Thoracic aorta (tissue), 2 donors: ENCODE measurements around the gene DOK6. TPM values are rescaled to one million over a fixed set of nuclear protein-coding genes. Genes with fewer than 3 reads are reported as not detected.

Experiments used
- ATAC-seq: fragments of 150-250 bp; one replicate; pipeline ENCODE4 v1.8.0; 2017; ENCODE audit warnings: low read depth; ENCODE audit not compliant: insufficient number of reproducible peaks, low FRiP score
- DNase-seq: peaks from one replicate; pipeline ENCODE4 v3.0.0-alpha.2; 2020; ENCODE audit warnings: low spot score
- H3K27ac ChIP-seq, 2 donors: fragments of 200-600 bp; sonication (generic); 1 replicate in 1 of 2; 2 replicates in 1 of 2; pipeline ENCODE4 v1.5.1; 2016; ENCODE audit warnings: mild to moderate bottlenecking in 2 of 2, moderate library complexity in 2 of 2
- H3K27me3 ChIP-seq: fragments of 200-600 bp; sonication (generic); replicated peaks from 2 replicates; pipeline ENCODE4 v1.6.0; 2016; ENCODE audit warnings: mild to moderate bottlenecking; ENCODE audit not compliant: insufficient read depth
- H3K36me3 ChIP-seq: fragments of 200-600 bp; sonication (generic); one replicate; pipeline ENCODE4 v1.5.1; 2016
- H3K4me1 ChIP-seq, 2 donors: fragments of 200-600 bp; sonication (generic); 1 replicate in 1 of 2; 2 replicates in 1 of 2; pipeline versions ENCODE4 v1.5.1 to v1.6.0; 2016; ENCODE audit warnings: low read depth in 2 of 2, mild to moderate bottlenecking in 1 of 2; ENCODE audit not compliant: control insufficient read depth in 1 of 2
- H3K4me3 ChIP-seq: fragments of 200-600 bp; sonication (generic); 2 replicates; pipeline ENCODE4 v1.5.1; 2016; ENCODE audit warnings: mild to moderate bottlenecking
- H3K9me3 ChIP-seq: fragments of 200-600 bp; sonication (generic); 2 replicates; pipeline ENCODE4 v1.5.1; 2016
- CTCF ChIP-seq: fragments of 200-600 bp; sonication (generic); IDR thresholded peaks from one replicate; pipeline ENCODE4 v1.5.1; 2019; ENCODE audit warnings: antibody characterized with exemption
- total RNA-seq, 2 donors: library from RNA; depleted of rRNA; stranded (reverse); fragments of >200 nt; gene quantifications; one replicate each; pipeline versions ENCODE4 v1.1.0 to v1.2.3, GENCODE V29; 2016

Gene DOK6
- total RNA-seq, 2 donors from 2014 or later = 2.0 to 2.1 TPM

- H3K27ac ChIP-seq = no peak overlapping the region
- H3K9me3 ChIP-seq = no peaks in the 10 kb centered on the region
- TF ChIP-seq CTCF = no peak
- no peak overlapping the region for H3K4me3 ChIP-seq
- no peaks in the 10 kb centered on the region for H3K4me1 ChIP-seq
- DNase-seq (no peak), ATAC-seq (no peak)
- no peaks in the 10 kb centered on the region for H3K27me3 ChIP-seq
- H3K36me3 ChIP-seq = no peaks in the 10 kb centered on the region
Observed at GRCh38 chr18:69708844-69709243, 308.2 kb downstream of the DOK6 start.

- H3K27ac ChIP-seq = no peak overlapping the region
- no peak overlapping the region for H3K4me3 ChIP-seq
Observed at GRCh38 chr18:69715191-69715795, 314.6 kb downstream of the DOK6 start.

GRCh38 chr18:69717586-69717985 is 316.9 kb downstream of the DOK6 start:
- Histone ChIP-seq H3K36me3 (no peaks in the 10 kb centered on the region), H3K4me1 (no peaks in the 10 kb centered on the region), H3K4me3 (no peak overlapping the region), H3K9me3 (peaks cover 30% of the 10 kb centered on the region), H3K27ac (no peak overlapping the region), H3K27me3 (no peaks in the 10 kb centered on the region)
- TF ChIP-seq CTCF = no peak
- no peak for ATAC-seq
- no peak for DNase-seq

More at GRCh38 chr18:69715191-69715795, 314.6 kb downstream of the DOK6 start:
- ATAC-seq (no peak), DNase-seq (no peak)
- Histone ChIP-seq H3K36me3 (no peaks in the 10 kb centered on the region), H3K27me3 (no peaks in the 10 kb centered on the region), H3K9me3 (peaks cover 30% of the 10 kb centered on the region), H3K4me1 (no peaks in the 10 kb centered on the region)
- no peak for TF ChIP-seq CTCF

GRCh38 chr18:69718912-69719547 is 318.3 kb downstream of the DOK6 start:
- Histone ChIP-seq H3K36me3 (no peaks in the 10 kb centered on the region), H3K4me1 (no peaks in the 10 kb centered on the region), H3K27me3 (no peaks in the 10 kb centered on the region), H3K9me3 (peaks cover 30% of the 10 kb centered on the region), H3K4me3 (no peak overlapping the region), H3K27ac (no peak overlapping the region)
- ATAC-seq = no peak
- no peak for DNase-seq
- TF ChIP-seq CTCF = no peak

- ATAC-seq (no peak), DNase-seq (no peak)
- no peak for TF ChIP-seq CTCF
- no peaks in the 10 kb centered on the region for H3K27me3 ChIP-seq
- H3K9me3 ChIP-seq = peaks cover 30% of the 10 kb centered on the region
- no peaks in the 10 kb centered on the region for H3K36me3 ChIP-seq
- H3K27ac ChIP-seq = no peak overlapping the region
- H3K4me3 ChIP-seq = no peak overlapping the region
- H3K4me1 ChIP-seq = peaks cover 0 to 4% of the 10 kb centered on the region in 2 donors
Observed at GRCh38 chr18:69720422-69720821, 319.7 kb downstream of the DOK6 start.
